IPS DF 6.9 (cell line): ENCODE data around the gene BIRC7.

Source experiments
- DNase-seq: peaks from one replicate; pipeline ENCODE4 v3.0.0-alpha.2; 2013; ENCODE audit warnings: low read depth, low spot score
- H3K27ac ChIP-seq: one replicate; pipeline ENCODE4 v1.5.1; 2013; ENCODE audit warnings: low read length, control low read depth
- H3K27me3 ChIP-seq: 2 replicates; pipeline ENCODE4 v1.6.1; 2013; ENCODE audit warnings: mild to moderate bottlenecking, low read length; ENCODE audit not compliant: control insufficient read depth, insufficient read depth
- H3K36me3 ChIP-seq: 2 replicates; pipeline ENCODE4 v1.6.1; 2013; ENCODE audit warnings: low read length; ENCODE audit not compliant: control insufficient read depth, insufficient read depth
- H3K4me1 ChIP-seq: 2 replicates; pipeline ENCODE4 v1.6.1; 2013; ENCODE audit warnings: low read length; ENCODE audit not compliant: control insufficient read depth, insufficient read depth
- H3K4me3 ChIP-seq: 2 replicates; pipeline ENCODE4 v1.5.1; 2013; ENCODE audit warnings: mild to moderate bottlenecking, low read length
- H3K9me3 ChIP-seq: 2 replicates; pipeline ENCODE4 v1.6.1; 2013; ENCODE audit warnings: low read length, inconsistent platforms; ENCODE audit not compliant: control insufficient read depth, insufficient read depth
- WGBS: extraction: QIAGEN DNeasy Blood & Tissue Kit; methylation state at CpG from one replicate; pipeline ENCODE4 v1.1.7; 2013; ENCODE audit warnings: mixed read lengths, missing lambda C conversion rate; ENCODE audit not compliant: insufficient read length, insufficient coverage; 5-methylcytosine and 5-hydroxymethylcytosine counted together

Gene BIRC7

GRCh38 chr20:63191400-63191799 is 44.3 kb upstream of the BIRC7 start:
- no peak for DNase-seq
- no peak overlapping the region for H3K27ac ChIP-seq
- H3K4me3 ChIP-seq: no peak overlapping the region
- H3K27me3 ChIP-seq: no peaks in the 10 kb centered on the region
- H3K9me3 ChIP-seq: no peaks in the 10 kb centered on the region
- WGBS: no CpG with 5 or more reads among the region's 14 CpGs
- H3K4me1 ChIP-seq: no peaks in the 10 kb centered on the region; the same call in 1 of the 2 replicates
- peaks cover 3% of the 10 kb centered on the region; the same call in 1 of the 2 replicates for H3K36me3 ChIP-seq

GRCh38 chr20:63192721-63193120 is 43.0 kb upstream of the BIRC7 start:
- Histone ChIP-seq H3K9me3 (no peaks in the 10 kb centered on the region), H3K4me3 (no peak overlapping the region), H3K27ac (no peak overlapping the region), H3K36me3 (peaks cover 7% of the 10 kb centered on the region; the same call in 1 of the 2 replicates), H3K4me1 (no peaks in the 10 kb centered on the region; the same call in 1 of the 2 replicates), H3K27me3 (no peaks in the 10 kb centered on the region)
- no CpG with 5 or more reads among the region's 21 CpGs for WGBS
- DNase-seq: no peak

- H3K4me1 ChIP-seq: no peaks in the 10 kb centered on the region; the same call in 1 of the 2 replicates
- no peak for DNase-seq
- no peak overlapping the region for H3K27ac ChIP-seq
- H3K9me3 ChIP-seq: no peaks in the 10 kb centered on the region
- H3K4me3 ChIP-seq: no peak overlapping the region
- peaks cover 7% of the 10 kb centered on the region; the same call in 1 of the 2 replicates for H3K36me3 ChIP-seq
- no peaks in the 10 kb centered on the region for H3K27me3 ChIP-seq
- WGBS: no CpG with 5 or more reads among the region's 14 CpGs
Observed at GRCh38 chr20:63194007-63194796, 41.5 kb upstream of the BIRC7 start.

- no CpG with 5 or more reads among the region's 4 CpGs for WGBS
- no peaks in the 10 kb centered on the region; the same call in 1 of the 2 replicates for H3K4me1 ChIP-seq
- H3K4me3 ChIP-seq: no peak overlapping the region
- no peaks in the 10 kb centered on the region for H3K9me3 ChIP-seq
- no peaks in the 10 kb centered on the region for H3K27me3 ChIP-seq
- no peak for DNase-seq
- no peak overlapping the region for H3K27ac ChIP-seq
- peaks cover 7% of the 10 kb centered on the region; the same call in 1 of the 2 replicates for H3K36me3 ChIP-seq
Observed at GRCh38 chr20:63194797-63195173, 40.9 kb upstream of the BIRC7 start.

GRCh38 chr20:63196768-63197470 is 38.8 kb upstream of the BIRC7 start:
- H3K4me1 ChIP-seq: no peaks in the 10 kb centered on the region; the same call in 1 of the 2 replicates
- no peak overlapping the region for H3K27ac ChIP-seq
- no CpG with 5 or more reads among the region's 9 CpGs for WGBS
- DNase-seq: no peak
- H3K4me3 ChIP-seq: no peak overlapping the region
- H3K27me3 ChIP-seq: no peaks in the 10 kb centered on the region
- H3K9me3 ChIP-seq: no peaks in the 10 kb centered on the region
- peaks cover 10% of the 10 kb centered on the region for H3K36me3 ChIP-seq

- Histone ChIP-seq H3K4me3 (no peak overlapping the region), H3K9me3 (no peaks in the 10 kb centered on the region), H3K4me1 (no peaks in the 10 kb centered on the region; the same call in 1 of the 2 replicates), H3K27ac (no peak overlapping the region), H3K27me3 (no peaks in the 10 kb centered on the region), H3K36me3 (peaks cover 26% of the 10 kb centered on the region)
- DNase-seq: no peak
- WGBS: 100% methylated on average over 1 of the region's 7 CpGs
Observed at GRCh38 chr20:63198606-63199005, 37.1 kb upstream of the BIRC7 start.

- peaks cover 38% of the 10 kb centered on the region for H3K36me3 ChIP-seq
- H3K27me3 ChIP-seq: no peaks in the 10 kb centered on the region
- WGBS: no CpG with 5 or more reads among the region's 17 CpGs
- no peak overlapping the region for H3K27ac ChIP-seq
- no peak for DNase-seq
- no peaks in the 10 kb centered on the region for H3K4me1 ChIP-seq
- no peaks in the 10 kb centered on the region for H3K9me3 ChIP-seq
- H3K4me3 ChIP-seq: no peak overlapping the region
Observed at GRCh38 chr20:63202021-63202420, 33.7 kb upstream of the BIRC7 start.

- no peak overlapping the region for H3K27ac ChIP-seq
- H3K4me1 ChIP-seq: no peaks in the 10 kb centered on the region
- H3K4me3 ChIP-seq: no peak overlapping the region
- DNase-seq: no peak
- no peaks in the 10 kb centered on the region for H3K27me3 ChIP-seq
- H3K36me3 ChIP-seq: peaks cover 38% of the 10 kb centered on the region
- H3K9me3 ChIP-seq: no peaks in the 10 kb centered on the region
- no CpG with 5 or more reads among the region's 29 CpGs for WGBS
Observed at GRCh38 chr20:63202811-63203526, 32.7 kb upstream of the BIRC7 start.

GRCh38 chr20:63204362-63204761 is 31.3 kb upstream of the BIRC7 start:
- H3K4me3 ChIP-seq: no peak overlapping the region
- DNase-seq: no peak
- H3K4me1 ChIP-seq: no peaks in the 10 kb centered on the region
- no CpG with 5 or more reads among the region's 5 CpGs for WGBS
- no peaks in the 10 kb centered on the region for H3K9me3 ChIP-seq
- peaks cover 43% of the 10 kb centered on the region for H3K36me3 ChIP-seq
- H3K27me3 ChIP-seq: no peaks in the 10 kb centered on the region
- H3K27ac ChIP-seq: no peak overlapping the region

- no peak overlapping the region for H3K27ac ChIP-seq
- H3K4me1 ChIP-seq: no peaks in the 10 kb centered on the region
- no peaks in the 10 kb centered on the region for H3K27me3 ChIP-seq
- no CpG with 5 or more reads among the region's 10 CpGs for WGBS
- H3K9me3 ChIP-seq: no peaks in the 10 kb centered on the region
- H3K36me3 ChIP-seq: peaks cover 46% of the 10 kb centered on the region
- H3K4me3 ChIP-seq: no peak overlapping the region
- no peak for DNase-seq
Observed at GRCh38 chr20:63205896-63206295, 29.8 kb upstream of the BIRC7 start.
